Neural progenitor cell (in vitro differentiated cells): ENCODE data around the gene MBTPS1.

Experiments
- EZH2 ChIP-seq: fragments of 200-600 bp; sonication (generic); IDR thresholded peaks from 2 replicates; pipeline ENCODE4 v1.6.1; 2017; ENCODE audit warnings: antibody characterized with exemption, mild to moderate bottlenecking, moderate library complexity
- EZH2phosphoT487 ChIP-seq: fragments of 200-600 bp; sonication (generic); IDR thresholded peaks from 2 replicates; pipeline ENCODE4 v1.6.1; 2017; ENCODE audit warnings: antibody characterized with exemption
- TF ChIP-seq, protein P1 (sequence below): fragments of 200-600 bp; sonication (generic); IDR thresholded peaks from 2 replicates; pipeline ENCODE4 v1.5.1; 2017; ENCODE audit warnings: antibody characterized with exemption, mild to moderate bottlenecking

DNA sequence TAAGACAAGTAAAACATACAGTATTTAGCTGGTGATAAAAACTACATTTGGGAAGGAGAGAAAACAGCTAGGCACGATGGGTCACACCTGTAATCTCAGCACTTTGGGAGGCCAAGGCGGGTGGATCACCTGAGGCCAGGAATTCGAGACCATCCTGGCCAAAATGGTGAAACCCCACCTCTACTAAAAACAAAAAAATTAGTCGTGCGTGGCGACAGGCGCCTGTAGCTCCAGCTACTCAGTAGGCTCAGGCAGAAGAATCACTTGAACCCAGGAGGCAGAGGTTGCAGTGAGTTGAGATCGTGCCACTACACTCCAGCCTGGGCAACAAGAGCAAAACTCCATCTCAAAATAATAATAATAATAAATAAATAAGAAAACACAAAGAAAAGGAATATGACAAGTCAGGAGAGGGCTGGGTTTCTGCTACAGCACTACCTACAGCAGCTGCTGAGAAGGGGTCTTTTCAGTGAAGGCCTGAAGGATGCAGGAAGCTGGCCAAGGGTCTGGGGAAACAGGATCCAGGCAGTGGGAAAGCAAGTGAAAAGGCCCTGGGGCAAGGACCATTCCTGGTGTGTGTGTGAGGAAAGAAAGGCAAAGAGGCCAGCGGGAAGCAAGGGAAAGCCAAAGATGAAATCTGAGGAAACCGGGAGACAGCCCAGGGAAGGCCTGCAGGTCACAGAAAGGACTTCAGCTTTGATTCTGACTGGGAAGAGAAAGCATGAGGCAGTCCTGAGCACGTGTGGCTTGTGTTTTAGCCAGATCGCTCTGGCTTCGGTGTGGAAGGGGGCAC lies 10.6 kb downstream of the MBTPS1 start:
- TF ChIP-seq, protein P1, sequence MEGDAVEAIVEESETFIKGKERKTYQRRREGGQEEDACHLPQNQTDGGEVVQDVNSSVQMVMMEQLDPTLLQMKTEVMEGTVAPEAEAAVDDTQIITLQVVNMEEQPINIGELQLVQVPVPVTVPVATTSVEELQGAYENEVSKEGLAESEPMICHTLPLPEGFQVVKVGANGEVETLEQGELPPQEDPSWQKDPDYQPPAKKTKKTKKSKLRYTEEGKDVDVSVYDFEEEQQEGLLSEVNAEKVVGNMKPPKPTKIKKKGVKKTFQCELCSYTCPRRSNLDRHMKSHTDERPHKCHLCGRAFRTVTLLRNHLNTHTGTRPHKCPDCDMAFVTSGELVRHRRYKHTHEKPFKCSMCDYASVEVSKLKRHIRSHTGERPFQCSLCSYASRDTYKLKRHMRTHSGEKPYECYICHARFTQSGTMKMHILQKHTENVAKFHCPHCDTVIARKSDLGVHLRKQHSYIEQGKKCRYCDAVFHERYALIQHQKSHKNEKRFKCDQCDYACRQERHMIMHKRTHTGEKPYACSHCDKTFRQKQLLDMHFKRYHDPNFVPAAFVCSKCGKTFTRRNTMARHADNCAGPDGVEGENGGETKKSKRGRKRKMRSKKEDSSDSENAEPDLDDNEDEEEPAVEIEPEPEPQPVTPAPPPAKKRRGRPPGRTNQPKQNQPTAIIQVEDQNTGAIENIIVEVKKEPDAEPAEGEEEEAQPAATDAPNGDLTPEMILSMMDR = no peak
- TF ChIP-seq EZH2phosphoT487 (no peak), EZH2 (no peak)
